HepG2 (cell line): ENCODE data around the gene CAPS. TPM values are rescaled to one million over a fixed set of nuclear protein-coding genes. Genes with fewer than 3 reads are reported as not detected.

Experiments
- ATF7 ChIP-seq, 2 experiments: fragments of 450-650 bp in 1 of 2; sonication (generic) in 1 of 2; formaldehyde crosslinking in 1 of 2; IDR thresholded peaks; 2 replicates each; pipeline versions ENCODE4 v1.4.0 to v1.6.1; 2016 to 2020; ENCODE audit warnings: antibody characterized with exemption in 1 of 2, mild to moderate bottlenecking in 1 of 2, missing genetic modification reagents in 1 of 2
- CEBPG ChIP-seq: IDR thresholded peaks from 2 replicates; pipeline ENCODE4 v1.6.1; 2016
- FOXK1 ChIP-seq: sonication (generic); formaldehyde crosslinking; IDR thresholded peaks from 2 replicates; pipeline ENCODE4 v1.4.0; 2020; ENCODE audit warnings: low read depth, missing genetic modification reagents, borderline replicate concordance
- HOXA9 ChIP-seq: sonication (generic); formaldehyde crosslinking; IDR thresholded peaks from 2 replicates; pipeline ENCODE4 v1.8.1; 2022; ENCODE audit warnings: missing genetic modification reagents, mild to moderate bottlenecking, moderate library complexity, borderline replicate concordance
- NFE2L2 ChIP-seq: fragments of 150-350 bp; IDR thresholded peaks from 2 replicates; pipeline ENCODE4 v1.6.1; 2014; ENCODE audit warnings: low read length
- SMARCE1 ChIP-seq: fragments of 450-650 bp; IDR thresholded peaks from 2 replicates; pipeline ENCODE4 v1.6.1; 2017; ENCODE audit warnings: borderline replicate concordance
- SPEN ChIP-seq: sonication (generic); formaldehyde crosslinking; IDR thresholded peaks from 2 replicates; pipeline ENCODE4 v1.5.1; 2020; ENCODE audit warnings: low read depth, mild to moderate bottlenecking, missing genetic modification reagents
- YY1 ChIP-seq: IDR thresholded peaks from 2 replicates; pipeline ENCODE4 v1.6.1; 2011; ENCODE audit warnings: low read length, low read depth, moderate library complexity, mild to moderate bottlenecking; ENCODE audit not compliant: insufficient read depth, insufficient replicate concordance
- ZFP82 ChIP-seq: sonication (generic); formaldehyde crosslinking; IDR thresholded peaks from 2 replicates; pipeline ENCODE4 v1.5.1; 2020; ENCODE audit warnings: mild to moderate bottlenecking, missing genetic modification reagents, borderline replicate concordance
- ZNF274 ChIP-seq: sonication (generic); formaldehyde crosslinking; IDR thresholded peaks from 2 replicates; pipeline ENCODE4 v1.5.1; 2020; ENCODE audit warnings: mild to moderate bottlenecking, missing genetic modification reagents
- ZNF510 ChIP-seq: sonication (generic); formaldehyde crosslinking; IDR thresholded peaks from 2 replicates; pipeline ENCODE4 v1.4.0; 2020; ENCODE audit warnings: low read depth, mild to moderate bottlenecking, missing genetic modification reagents
- ZNF781 ChIP-seq: sonication (generic); formaldehyde crosslinking; IDR thresholded peaks from 2 replicates; pipeline ENCODE4 v1.5.1; 2020; ENCODE audit warnings: borderline replicate concordance, mild to moderate bottlenecking, missing genetic modification reagents; ENCODE audit errors: not compliant biosample characterization
- ZNF792 ChIP-seq: IDR thresholded peaks from 2 replicates; pipeline ENCODE4 v1.6.1; 2016
- polyA plus RNA-seq, 8 experiments: library from polyadenylated mRNA; depleted of rRNA in 3 of 8; stranded (reverse) in 7 of 8; unstranded in 1 of 8; fragments of >200 nt; fragmentation: Illumina TruSeq in 4 of 8; extraction: Trizol in 4 of 8; gene quantifications; 2 replicates each; pipeline versions ENCODE4 v1.2.1 to v1.2.3, GENCODE V29; 2011 to 2016; ENCODE audit warnings: low read depth in 4 of 8, missing spikeins in 1 of 8, mixed read lengths in 1 of 8; ENCODE audit not compliant: insufficient read depth in 1 of 8
- total RNA-seq, 5 experiments: library from RNA; depleted of rRNA; stranded (reverse); fragments of >200 nt; fragmentation: Illumina TruSeq; extraction: Trizol; gene quantifications; 2 replicates each; pipeline ENCODE4 v1.2.3, GENCODE V29; 2016; ENCODE audit warnings: low read depth in 1 of 5
- TF ChIP-seq, protein P1 (sequence below): sonication (generic); formaldehyde crosslinking; IDR thresholded peaks from 2 replicates; pipeline ENCODE4 v1.9.0; 2022; ENCODE audit warnings: low read depth, missing genetic modification reagents
- TF ChIP-seq, protein P2 (sequence below): sonication (generic); formaldehyde crosslinking; conservative IDR thresholded peaks from 2 replicates; pipeline ENCODE4 v1.8.1; 2023; ENCODE audit warnings: missing genetic modification reagents
- TF ChIP-seq, protein P3 (sequence below): sonication (generic); formaldehyde crosslinking; IDR thresholded peaks from 2 replicates; pipeline ENCODE4 v1.5.0; 2020; ENCODE audit warnings: mild to moderate bottlenecking, missing genetic modification reagents
- TF ChIP-seq, protein P4 (sequence below): sonication (generic); formaldehyde crosslinking; IDR thresholded peaks from 2 replicates; pipeline ENCODE4 v1.4.0; 2020; ENCODE audit warnings: missing genetic modification reagents
- TF ChIP-seq, protein P5 (sequence below): sonication (generic); formaldehyde crosslinking; IDR thresholded peaks from 2 replicates; pipeline ENCODE4 v1.4.0; 2020; ENCODE audit warnings: missing genetic modification reagents, borderline replicate concordance
- TF ChIP-seq, protein P6 (sequence below): sonication (generic); formaldehyde crosslinking; IDR thresholded peaks from 2 replicates; pipeline ENCODE4 v1.8.1; 2023; ENCODE audit warnings: mild to moderate bottlenecking, missing genetic modification reagents, borderline replicate concordance

CAPS gene
- total and polyA plus RNA-seq, 2 of the 13 experiments (the other 11 are each of a cell fraction or from before 2014, with no cell fraction given), result 3.1 TPM

DNA sequence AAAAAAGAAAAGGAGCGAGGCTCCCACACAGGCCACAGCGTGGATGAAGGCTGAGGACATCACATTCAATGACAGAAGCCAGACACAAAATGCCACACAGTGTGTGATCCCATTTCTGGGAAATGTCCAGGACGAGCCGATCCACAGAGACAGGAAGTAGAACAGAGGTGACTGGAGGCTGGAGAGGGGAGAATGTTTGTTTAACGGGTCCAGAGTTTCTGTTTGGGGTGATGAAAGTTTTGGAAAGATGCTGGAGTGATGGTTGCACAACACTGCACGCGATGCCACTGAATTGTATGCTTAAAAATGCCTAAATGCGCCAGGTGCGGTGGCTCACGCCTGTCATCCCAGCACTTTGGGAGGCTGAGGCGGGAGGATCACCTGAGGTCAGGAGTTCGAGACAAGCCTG lies 43.1 kb upstream of the CAPS start (continued):
- TF ChIP-seq, protein P1, sequence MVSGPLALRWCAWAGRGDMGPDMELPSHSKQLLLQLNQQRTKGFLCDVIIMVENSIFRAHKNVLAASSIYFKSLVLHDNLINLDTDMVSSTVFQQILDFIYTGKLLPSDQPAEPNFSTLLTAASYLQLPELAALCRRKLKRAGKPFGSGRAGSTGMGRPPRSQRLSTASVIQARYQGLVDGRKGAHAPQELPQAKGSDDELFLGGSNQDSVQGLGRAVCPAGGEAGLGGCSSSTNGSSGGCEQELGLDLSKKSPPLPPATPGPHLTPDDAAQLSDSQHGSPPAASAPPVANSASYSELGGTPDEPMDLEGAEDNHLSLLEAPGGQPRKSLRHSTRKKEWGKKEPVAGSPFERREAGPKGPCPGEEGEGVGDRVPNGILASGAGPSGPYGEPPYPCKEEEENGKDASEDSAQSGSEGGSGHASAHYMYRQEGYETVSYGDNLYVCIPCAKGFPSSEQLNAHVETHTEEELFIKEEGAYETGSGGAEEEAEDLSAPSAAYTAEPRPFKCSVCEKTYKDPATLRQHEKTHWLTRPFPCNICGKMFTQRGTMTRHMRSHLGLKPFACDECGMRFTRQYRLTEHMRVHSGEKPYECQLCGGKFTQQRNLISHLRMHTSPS (CRISPR knock-in tag), result peak; percentile 63; the same call in 1 of the 2 replicates
- TF ChIP-seq, protein P2, sequence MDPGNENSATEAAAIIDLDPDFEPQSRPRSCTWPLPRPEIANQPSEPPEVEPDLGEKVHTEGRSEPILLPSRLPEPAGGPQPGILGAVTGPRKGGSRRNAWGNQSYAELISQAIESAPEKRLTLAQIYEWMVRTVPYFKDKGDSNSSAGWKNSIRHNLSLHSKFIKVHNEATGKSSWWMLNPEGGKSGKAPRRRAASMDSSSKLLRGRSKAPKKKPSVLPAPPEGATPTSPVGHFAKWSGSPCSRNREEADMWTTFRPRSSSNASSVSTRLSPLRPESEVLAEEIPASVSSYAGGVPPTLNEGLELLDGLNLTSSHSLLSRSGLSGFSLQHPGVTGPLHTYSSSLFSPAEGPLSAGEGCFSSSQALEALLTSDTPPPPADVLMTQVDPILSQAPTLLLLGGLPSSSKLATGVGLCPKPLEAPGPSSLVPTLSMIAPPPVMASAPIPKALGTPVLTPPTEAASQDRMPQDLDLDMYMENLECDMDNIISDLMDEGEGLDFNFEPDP (CRISPR knock-in tag), result no peak
- peak; percentile 84; the same call in 1 of the 2 replicates for TF ChIP-seq ZNF510 (CRISPR knock-in tag)
- TF ChIP-seq ZNF781 (CRISPR knock-in tag), result peak; percentile 57
- peak; percentile 88 for TF ChIP-seq ZNF792 (CRISPR knock-in tag)
- peak; percentile 91 for TF ChIP-seq FOXK1
- TF ChIP-seq, protein P3, sequence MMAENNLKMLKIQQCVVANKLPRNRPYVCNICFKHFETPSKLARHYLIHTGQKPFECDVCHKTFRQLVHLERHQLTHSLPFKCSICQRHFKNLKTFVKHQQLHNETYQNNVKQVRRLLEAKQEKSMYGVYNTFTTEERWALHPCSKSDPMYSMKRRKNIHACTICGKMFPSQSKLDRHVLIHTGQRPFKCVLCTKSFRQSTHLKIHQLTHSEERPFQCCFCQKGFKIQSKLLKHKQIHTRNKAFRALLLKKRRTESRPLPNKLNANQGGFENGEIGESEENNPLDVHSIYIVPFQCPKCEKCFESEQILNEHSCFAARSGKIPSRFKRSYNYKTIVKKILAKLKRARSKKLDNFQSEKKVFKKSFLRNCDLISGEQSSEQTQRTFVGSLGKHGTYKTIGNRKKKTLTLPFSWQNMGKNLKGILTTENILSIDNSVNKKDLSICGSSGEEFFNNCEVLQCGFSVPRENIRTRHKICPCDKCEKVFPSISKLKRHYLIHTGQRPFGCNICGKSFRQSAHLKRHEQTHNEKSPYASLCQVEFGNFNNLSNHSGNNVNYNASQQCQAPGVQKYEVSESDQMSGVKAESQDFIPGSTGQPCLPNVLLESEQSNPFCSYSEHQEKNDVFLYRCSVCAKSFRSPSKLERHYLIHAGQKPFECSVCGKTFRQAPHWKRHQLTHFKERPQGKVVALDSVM (CRISPR knock-in tag), result peak; percentile 99
- TF ChIP-seq ZFP82 (CRISPR knock-in tag), result no peak
- TF ChIP-seq SMARCE1, result no peak
- peak; percentile 99 for TF ChIP-seq CEBPG (CRISPR knock-in tag)
- TF ChIP-seq HOXA9, result no peak
- TF ChIP-seq SPEN (CRISPR knock-in tag), result peak; percentile 80; the same call in 1 of the 2 replicates
- TF ChIP-seq, protein P4, sequence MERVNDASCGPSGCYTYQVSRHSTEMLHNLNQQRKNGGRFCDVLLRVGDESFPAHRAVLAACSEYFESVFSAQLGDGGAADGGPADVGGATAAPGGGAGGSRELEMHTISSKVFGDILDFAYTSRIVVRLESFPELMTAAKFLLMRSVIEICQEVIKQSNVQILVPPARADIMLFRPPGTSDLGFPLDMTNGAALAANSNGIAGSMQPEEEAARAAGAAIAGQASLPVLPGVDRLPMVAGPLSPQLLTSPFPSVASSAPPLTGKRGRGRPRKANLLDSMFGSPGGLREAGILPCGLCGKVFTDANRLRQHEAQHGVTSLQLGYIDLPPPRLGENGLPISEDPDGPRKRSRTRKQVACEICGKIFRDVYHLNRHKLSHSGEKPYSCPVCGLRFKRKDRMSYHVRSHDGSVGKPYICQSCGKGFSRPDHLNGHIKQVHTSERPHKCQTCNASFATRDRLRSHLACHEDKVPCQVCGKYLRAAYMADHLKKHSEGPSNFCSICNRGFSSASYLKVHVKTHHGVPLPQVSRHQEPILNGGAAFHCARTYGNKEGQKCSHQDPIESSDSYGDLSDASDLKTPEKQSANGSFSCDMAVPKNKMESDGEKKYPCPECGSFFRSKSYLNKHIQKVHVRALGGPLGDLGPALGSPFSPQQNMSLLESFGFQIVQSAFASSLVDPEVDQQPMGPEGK (CRISPR knock-in tag), result peak; percentile 90
- no peak for TF ChIP-seq YY1
- no peak for TF ChIP-seq NFE2L2
- TF ChIP-seq ZNF274, result no peak
- TF ChIP-seq, protein P5, sequence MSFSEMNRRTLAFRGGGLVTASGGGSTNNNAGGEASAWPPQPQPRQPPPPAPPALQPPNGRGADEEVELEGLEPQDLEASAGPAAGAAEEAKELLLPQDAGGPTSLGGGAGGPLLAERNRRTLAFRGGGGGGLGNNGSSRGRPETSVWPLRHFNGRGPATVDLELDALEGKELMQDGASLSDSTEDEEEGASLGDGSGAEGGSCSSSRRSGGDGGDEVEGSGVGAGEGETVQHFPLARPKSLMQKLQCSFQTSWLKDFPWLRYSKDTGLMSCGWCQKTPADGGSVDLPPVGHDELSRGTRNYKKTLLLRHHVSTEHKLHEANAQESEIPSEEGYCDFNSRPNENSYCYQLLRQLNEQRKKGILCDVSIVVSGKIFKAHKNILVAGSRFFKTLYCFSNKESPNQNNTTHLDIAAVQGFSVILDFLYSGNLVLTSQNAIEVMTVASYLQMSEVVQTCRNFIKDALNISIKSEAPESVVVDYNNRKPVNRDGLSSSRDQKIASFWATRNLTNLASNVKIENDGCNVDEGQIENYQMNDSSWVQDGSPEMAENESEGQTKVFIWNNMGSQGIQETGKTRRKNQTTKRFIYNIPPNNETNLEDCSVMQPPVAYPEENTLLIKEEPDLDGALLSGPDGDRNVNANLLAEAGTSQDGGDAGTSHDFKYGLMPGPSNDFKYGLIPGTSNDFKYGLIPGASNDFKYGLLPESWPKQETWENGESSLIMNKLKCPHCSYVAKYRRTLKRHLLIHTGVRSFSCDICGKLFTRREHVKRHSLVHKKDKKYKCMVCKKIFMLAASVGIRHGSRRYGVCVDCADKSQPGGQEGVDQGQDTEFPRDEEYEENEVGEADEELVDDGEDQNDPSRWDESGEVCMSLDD (CRISPR knock-in tag), result no peak
- TF ChIP-seq ATF7 (IDR thresholded peaks at IDR 0.05), result peak; percentile 37; the same call in 1 of the 2 replicates
- peak; percentile 87; the same call in 1 of the 2 replicates for TF ChIP-seq ATF7 (CRISPR knock-in tag; IDR thresholded peaks at IDR 0.05)
- TF ChIP-seq, protein P6, sequence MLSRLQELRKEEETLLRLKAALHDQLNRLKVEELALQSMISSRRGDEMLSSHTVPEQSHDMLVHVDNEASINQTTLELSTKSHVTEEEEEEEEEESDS, result no peak
